DMS114 treated with DMSO at 0.1 percent for 48 hours (cell line): Measurements from ENCODE around the gene AJM1.
"Not testable (repeated sequence)": the region's sequence is repeated elsewhere in the genome, so short reads cannot be mapped to it uniquely, and the experiment has no call there.

Experiments used
- DNase-seq: peaks from one replicate; lab custom pipeline; 2025; ENCODE audit not compliant: unreplicated experiment; lab: John Stamatoyannopoulos, UW

Gene AJM1

GRCh38 chr9:136829981-136830885 is 12.0 kb upstream of the AJM1 start:
- no peak for DNase-seq

DNA sequence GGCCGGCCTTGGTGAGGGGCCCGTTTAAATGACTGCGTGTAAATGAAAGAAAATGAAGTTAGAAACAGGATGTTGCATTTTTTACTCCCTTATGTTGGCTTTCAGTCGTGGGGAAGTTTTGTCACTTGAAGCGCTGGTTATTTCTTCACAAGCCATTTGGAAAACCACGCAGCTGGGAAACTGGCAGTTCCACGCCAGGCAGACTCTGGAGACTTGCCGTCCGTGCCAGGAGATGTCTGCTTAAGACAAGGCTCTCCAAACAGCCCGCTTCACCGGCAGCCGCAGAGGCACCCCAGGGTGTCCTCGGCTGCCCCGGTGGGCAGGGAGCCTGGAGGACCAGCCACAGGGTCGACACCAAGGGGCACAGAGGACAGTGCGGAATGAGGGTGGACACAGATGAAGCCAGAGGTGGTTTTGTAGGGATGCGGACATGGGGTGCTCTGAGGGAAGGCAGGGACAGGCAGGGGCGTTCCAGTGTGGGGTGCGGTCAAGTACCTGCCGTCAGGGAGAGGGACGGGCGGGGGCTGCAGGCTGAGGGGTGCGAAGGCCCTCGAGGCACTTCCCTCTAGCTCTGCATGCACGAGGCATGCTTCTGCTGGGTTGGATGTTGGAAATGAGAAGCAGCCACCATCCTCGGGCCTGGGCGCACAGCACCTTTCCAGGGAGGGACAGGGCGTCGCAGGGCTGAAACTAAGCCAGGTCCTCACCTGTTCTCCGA is 11.1 kb upstream of the AJM1 start:
- DNase-seq, result no peak

DNA sequence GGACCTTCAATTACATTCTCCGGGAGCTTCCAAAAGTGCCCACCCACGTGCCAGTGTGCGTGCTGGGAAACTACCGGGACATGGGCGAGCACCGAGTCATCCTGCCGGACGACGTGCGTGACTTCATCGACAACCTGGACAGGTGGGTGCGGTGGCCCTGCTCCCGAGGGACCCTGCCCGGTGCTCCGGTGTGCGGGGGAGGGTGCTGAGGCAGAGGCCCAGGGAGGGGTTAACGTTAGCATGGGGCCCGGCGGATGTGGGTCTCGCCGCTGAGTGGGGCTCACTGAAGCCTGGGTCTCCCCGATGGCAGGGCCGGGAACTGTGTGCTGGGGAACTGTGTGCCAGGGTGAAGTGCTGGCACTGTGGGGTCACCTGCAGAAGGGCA is 10.6 kb upstream of the AJM1 start:
- DNase-seq, result no peak

- no peak for DNase-seq
These were observed 9.7 kb upstream of the AJM1 start for GRCh38 chr9:136832581-136832980.

DNA sequence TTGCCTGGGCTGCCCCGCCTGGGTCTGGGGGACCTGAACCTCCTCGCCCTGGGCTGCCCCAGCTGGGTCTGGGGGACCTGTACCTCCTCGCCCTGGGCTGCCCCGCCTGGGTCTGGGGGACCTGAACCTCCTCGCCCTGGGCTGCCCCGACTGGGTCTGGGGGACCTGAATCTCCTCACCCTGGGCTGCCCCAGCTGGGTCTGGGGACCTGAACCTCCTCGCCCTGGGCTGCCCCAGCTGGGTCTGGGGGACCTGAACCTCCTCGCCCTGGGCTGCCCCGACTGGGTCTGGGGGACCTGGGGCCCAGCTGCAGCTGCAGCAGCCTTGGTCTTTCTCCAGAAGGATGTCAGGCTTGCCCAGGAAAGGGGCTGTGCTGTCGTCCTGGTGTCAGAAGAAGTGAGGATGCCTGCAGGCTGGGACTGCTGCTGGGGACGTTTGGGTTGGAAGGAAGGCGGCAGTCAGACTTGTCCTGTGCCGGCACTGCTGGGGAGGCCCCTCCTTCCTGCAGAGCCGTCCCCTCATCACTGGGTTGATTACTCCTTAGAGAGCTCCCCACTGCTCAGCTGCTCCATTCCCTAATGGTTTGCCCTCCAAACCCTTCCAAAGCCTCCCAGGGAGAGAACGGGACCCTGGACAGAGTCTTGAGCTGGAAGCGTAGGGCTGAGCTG is 8.8 kb upstream of the AJM1 start:
- DNase-seq, result not testable (repeated sequence)

- DNase-seq, result no peak
These were observed 6.9 kb upstream of the AJM1 start for GRCh38 chr9:136835162-136835931.

GRCh38 chr9:136835932-136836904 is 6.1 kb upstream of the AJM1 start:
- no peak for DNase-seq

DNA sequence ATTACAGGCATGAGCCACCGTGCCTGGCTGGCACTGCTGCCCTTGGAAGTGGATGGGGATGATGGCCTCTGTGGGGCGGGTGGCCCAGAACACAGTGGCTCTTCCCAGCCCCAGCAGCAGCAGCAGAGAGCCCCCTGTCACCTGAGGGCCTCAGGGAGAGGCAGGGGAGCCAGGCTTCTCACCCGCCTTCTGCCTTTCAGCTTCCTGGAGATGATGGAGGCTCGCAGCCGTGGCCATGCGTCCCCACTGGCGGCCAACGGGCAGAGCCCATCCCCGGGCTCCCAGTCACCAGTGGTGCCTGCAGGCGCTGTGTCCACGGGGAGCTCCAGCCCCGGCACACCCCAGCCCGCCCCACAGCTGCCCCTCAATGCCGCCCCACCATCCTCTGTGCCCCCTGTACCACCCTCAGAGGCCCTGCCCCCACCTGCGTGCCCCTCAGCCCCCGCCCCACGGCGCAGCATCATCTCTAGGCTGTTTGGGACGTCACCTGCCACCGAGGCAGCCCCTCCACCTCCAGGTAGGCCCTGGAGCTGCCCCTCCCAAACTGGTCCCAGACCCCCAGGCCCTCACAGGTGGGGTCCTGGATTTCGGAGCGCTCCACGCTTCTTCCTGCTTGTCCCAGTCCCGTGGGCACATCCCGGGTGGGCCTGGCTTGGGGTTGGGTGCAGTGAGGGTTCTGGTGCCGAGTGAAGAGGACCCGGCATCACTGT is 5.0 kb upstream of the AJM1 start:
- DNase-seq, result no peak

DNA sequence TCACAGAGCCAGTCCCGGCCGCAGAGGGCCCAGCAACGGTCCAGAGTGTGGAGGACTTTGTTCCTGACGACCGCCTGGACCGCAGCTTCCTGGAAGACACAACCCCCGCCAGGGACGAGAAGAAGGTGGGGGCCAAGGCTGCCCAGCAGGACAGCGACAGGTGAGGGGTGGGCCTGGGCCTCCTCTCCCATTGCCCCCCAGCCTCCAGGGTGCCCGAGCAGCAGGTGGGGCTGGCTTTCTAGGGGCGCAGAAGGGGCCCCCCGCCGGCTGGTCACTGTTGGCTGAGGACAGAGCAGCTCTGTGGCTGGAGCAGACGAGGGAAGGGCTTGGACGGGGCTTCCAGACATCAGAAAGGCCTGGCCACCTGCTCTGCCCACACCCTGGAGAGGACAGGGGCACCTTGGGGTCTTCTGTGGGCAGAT is 4.4 kb upstream of the AJM1 start:
- DNase-seq, result not testable (repeated sequence)

GRCh38 chr9:136838314-136839228 is 3.7 kb upstream of the AJM1 start:
- DNase-seq, result no peak

DNA sequence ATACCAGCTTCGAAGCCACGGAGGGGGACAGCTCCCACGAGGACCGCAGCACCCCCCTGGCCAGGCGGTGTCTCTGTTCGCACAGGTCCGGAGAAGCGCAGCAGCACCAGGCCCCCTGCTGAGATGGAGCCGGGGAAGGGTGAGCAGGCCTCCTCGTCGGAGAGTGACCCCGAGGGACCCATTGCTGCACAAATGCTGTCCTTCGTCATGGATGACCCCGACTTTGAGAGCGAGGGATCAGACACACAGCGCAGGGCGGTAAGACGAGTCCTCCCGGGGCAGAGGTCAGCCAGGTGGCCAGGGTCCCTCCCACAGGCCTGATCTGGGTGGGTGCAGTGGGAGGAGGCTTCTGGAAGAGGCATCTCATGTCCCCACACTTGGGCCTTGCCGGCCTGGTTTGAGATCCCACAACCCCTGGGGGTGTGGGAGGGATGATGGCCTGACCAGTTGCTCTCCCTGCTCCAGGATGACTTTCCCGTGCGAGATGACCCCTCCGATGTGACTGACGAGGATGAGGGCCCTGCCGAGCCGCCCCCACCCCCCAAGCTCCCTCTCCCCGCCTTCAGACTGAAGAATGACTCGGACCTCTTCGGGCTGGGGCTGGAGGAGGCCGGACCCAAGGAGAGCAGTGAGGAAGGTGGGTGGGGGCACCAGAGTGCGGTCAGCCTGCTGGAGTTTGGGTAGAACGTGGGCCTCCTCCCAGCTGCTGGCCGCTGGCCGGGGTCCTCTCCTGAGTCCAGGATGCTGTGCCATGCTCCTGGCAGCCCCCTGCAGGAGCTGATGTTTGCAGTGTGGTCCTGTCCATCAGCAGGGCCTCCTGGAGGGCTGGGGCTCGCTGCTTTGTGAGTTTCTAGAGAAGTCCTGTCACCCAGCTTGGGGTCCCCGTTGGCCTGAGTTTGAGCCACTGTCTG is 2.8 kb upstream of the AJM1 start:
- DNase-seq, result no peak

GRCh38 chr9:136840140-136840876 is 2.0 kb upstream of the AJM1 start:
- peak; percentile 18 for DNase-seq

DNA sequence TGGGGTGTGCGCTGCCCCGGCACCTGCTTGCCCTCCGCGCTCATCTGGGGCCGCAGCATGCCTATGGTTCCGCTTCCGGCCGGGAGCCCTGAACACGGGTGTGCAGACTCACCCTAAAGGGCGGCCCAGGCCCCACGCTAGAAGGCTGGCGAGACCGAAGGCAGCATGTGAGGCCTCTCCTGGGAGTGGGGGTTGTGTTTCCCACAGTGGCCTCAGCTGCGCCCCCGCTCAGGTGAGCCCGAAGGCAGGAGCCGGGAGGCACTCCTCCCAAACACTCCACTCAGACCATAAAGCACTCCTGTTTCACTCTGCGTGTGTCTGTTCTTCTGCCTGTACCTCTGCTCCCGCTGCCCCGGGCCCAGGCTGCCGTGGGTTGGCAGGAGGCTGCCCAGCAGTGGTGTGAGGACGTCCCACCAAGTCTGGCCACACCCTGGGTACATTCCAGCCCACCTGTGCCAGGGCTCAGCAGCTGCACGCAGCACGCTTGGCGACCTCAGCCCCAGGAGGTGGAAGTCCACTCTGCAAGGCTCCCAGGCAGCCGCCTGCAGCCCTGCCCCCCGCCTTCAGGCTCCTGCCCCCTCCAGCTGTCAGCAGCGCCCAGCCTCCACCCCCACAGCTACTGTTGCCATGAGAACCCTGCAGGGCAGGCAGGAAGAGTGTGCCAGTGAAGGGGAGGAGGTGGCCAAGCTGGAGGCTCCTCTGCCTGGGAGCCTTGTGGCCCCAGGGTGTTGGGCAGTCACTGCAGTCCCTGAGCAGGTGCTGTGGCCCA is 1.2 kb upstream of the AJM1 start:
- DNase-seq, result peak; percentile 17

GRCh38 chr9:136841646-136842379 is 465 bp upstream of the AJM1 start:
- DNase-seq, result not testable (repeated sequence)
